CD4-positive, alpha-beta T cell (primary cell): Measurements from ENCODE around the gene TMEM63A. TPM values are rescaled to one million over a fixed set of nuclear protein-coding genes. Genes with fewer than 3 reads are reported as not detected.
A peak's percentile ranks its signal among the peaks of the same experiment; 100 is the strongest.

Source experiments
- ATAC-seq: fragments of 200-7000 bp; cut with Tn5 transposase; one replicate; pipeline ENCODE4 v1.10.0; 2022; ENCODE audit warnings: mild to moderate bottlenecking; ENCODE audit not compliant: poor library complexity
- CTCF ChIA-PET: fragments of 350-600 bp; sonication (Branson Sonifier 250); formaldehyde crosslinking; loops from one replicate; lab custom pipeline; 2021; ENCODE audit warnings: antibody characterized with exemption, inconsistent platforms; lab: Charles Lee
- POLR2A ChIA-PET: fragments of 350-600 bp; sonication (Branson Sonifier 250); formaldehyde crosslinking; loops from one replicate; lab custom pipeline; 2021; ENCODE audit warnings: antibody characterized with exemption, inconsistent platforms; lab: Charles Lee
- DNase-seq, 14 experiments: peaks; one replicate each; pipeline ENCODE4 v3.0.0-alpha.2; 2013 to 2020; ENCODE audit warnings: mixed read lengths in 2 of 14
- H3K27ac ChIP-seq, 2 donors: one replicate each; pipeline versions ENCODE4 v1.5.1 to v1.7.0; 2013; ENCODE audit warnings: low read length in 2 of 2, low read depth in 1 of 2, mild to moderate bottlenecking in 1 of 2
- H3K27me3 ChIP-seq, 2 experiments: 1 replicate in 1 of 2; 2 replicates in 1 of 2; pipeline versions ENCODE4 v1.6.1 to v1.7.0; 2013; ENCODE audit warnings: low read length in 2 of 2, control low read depth in 1 of 2, mild to moderate bottlenecking in 1 of 2, moderate library complexity in 1 of 2; ENCODE audit not compliant: insufficient read depth in 2 of 2, control insufficient read depth in 1 of 2
- H3K36me3 ChIP-seq: one replicate; pipeline ENCODE4 v1.6.1; 2013; ENCODE audit warnings: low read length, control low read depth; ENCODE audit not compliant: insufficient read depth
- H3K4me1 ChIP-seq: one replicate; pipeline ENCODE4 v1.6.1; 2013; ENCODE audit warnings: low read length, control low read depth; ENCODE audit not compliant: insufficient read depth
- H3K4me3 ChIP-seq: one replicate; pipeline ENCODE4 v1.5.1; 2013; ENCODE audit warnings: mild to moderate bottlenecking, low read length, moderate library complexity
- H3K9me3 ChIP-seq, 2 experiments: 1 replicate in 1 of 2; 2 replicates in 1 of 2; pipeline versions ENCODE4 v1.6.1 to v1.7.0; 2013; ENCODE audit warnings: low read length in 2 of 2, mild to moderate bottlenecking in 2 of 2, control low read depth in 1 of 2, moderate library complexity in 1 of 2; ENCODE audit not compliant: control insufficient read depth in 1 of 2, insufficient read depth in 1 of 2
- H3K27ac Mint-ChIP-seq: one replicate; pipeline ENCODE4 v1.8.0; 2020; ENCODE audit warnings: mixed read lengths
- H3K27me3 Mint-ChIP-seq: one replicate; pipeline ENCODE4 v1.8.0; 2021; ENCODE audit warnings: mixed read lengths
- H3K36me3 Mint-ChIP-seq: one replicate; pipeline ENCODE4 v1.8.0; 2021; ENCODE audit warnings: low read depth, mixed read lengths
- H3K4me1 Mint-ChIP-seq: one replicate; pipeline ENCODE4 v1.8.0; 2021; ENCODE audit warnings: low read depth, mixed read lengths
- H3K4me3 Mint-ChIP-seq: one replicate; pipeline ENCODE4 v1.8.0; 2020; ENCODE audit warnings: mild to moderate bottlenecking, mixed read lengths
- H3K9me3 Mint-ChIP-seq: one replicate; pipeline ENCODE4 v1.8.0; 2020; ENCODE audit warnings: mixed read lengths
- CTCF ChIP-seq: fragments of 200-600 bp; IDR thresholded peaks from one replicate; pipeline ENCODE4 v1.8.0; 2022; ENCODE audit warnings: antibody characterized with exemption, mild to moderate bottlenecking
- intact Hi-C, 2 experiments: fragments of 100-400 bp; cut with DNase I in 1 of 2; cut with micrococcal nuclease in 1 of 2; formaldehyde crosslinking; loops; one replicate each; pipeline versions ENCODE4 v1.15.1 to v1.9.0; 2023 to 2025; cut with DNase I, micrococcal nuclease
- total RNA-seq, 174 experiments: library from RNA in 2 of 174; stranded (reverse) in 2 of 174; gene quantifications; one replicate each; pipeline ENCODE4 v1.2.3 and lab custom pipeline; 2021 to 2026

Gene TMEM63A
- total RNA-seq, 2 experiments from 2014 or later, result 199 to 204 TPM

GRCh38 chr1:225887030-225887314, 4.8 kb upstream of the TMEM63A start:
- Mint-ChIP-seq H3K36me3 (peaks cover 5% of the 10 kb centered on the region), H3K4me3 (peak overlapping the region; percentile 25), H3K27ac (no peak overlapping the region), H3K9me3 (no peaks in the 10 kb centered on the region), H3K27me3 (no peaks in the 10 kb centered on the region), H3K4me1 (peaks cover 23% of the 10 kb centered on the region)
- no peak overlapping the region for H3K4me3 ChIP-seq
- ChIA-PET POLR2A (interaction anchor here (0.7 kb wide), 1 partner anchor 10 kb away, joined by 4 read pairs; no protein-coding TSS in a partner anchor), CTCF (no interaction called here)
- peaks cover 34% of the 10 kb centered on the region for H3K4me1 ChIP-seq
- ATAC-seq (no peak), DNase-seq (no peak)
- no peak overlapping the region for H3K27ac ChIP-seq
- no peaks in the 10 kb centered on the region for H3K9me3 ChIP-seq
- no peaks in the 10 kb centered on the region for H3K27me3 ChIP-seq
- no peak for TF ChIP-seq CTCF
- H3K36me3 ChIP-seq, result no peaks in the 10 kb centered on the region
- intact Hi-C loops, result loop anchor here in 1 of 2 experiments (10.0 kb wide), 1 partner anchor 178 kb away; the partner anchor contains the start of gene H3-3A

GRCh38 chr1:225886159-225887029, 4.2 kb upstream of the TMEM63A start:
- Mint-ChIP-seq H3K9me3 (no peaks in the 10 kb centered on the region), H3K27ac (no peak overlapping the region), H3K4me3 (peak overlapping the region; percentile 60), H3K36me3 (peaks cover 10% of the 10 kb centered on the region), H3K4me1 (peaks cover 22% of the 10 kb centered on the region), H3K27me3 (no peaks in the 10 kb centered on the region)
- CTCF ChIA-PET, result no interaction called here
- Histone ChIP-seq H3K4me1 (peaks cover 31% of the 10 kb centered on the region), H3K4me3 (no peak overlapping the region), H3K27me3 (no peaks in the 10 kb centered on the region), H3K27ac (no peak overlapping the region), H3K9me3 (no peaks in the 10 kb centered on the region), H3K36me3 (no peaks in the 10 kb centered on the region)
- DNase-seq, result no peak
- no peak for TF ChIP-seq CTCF
- POLR2A ChIA-PET, result interaction anchor here (0.7 to 13.0 kb wide), 2 partner anchors 10 to 11 kb away, joined by 4 to 427 read pairs; no protein-coding TSS in a partner anchor
- no peak for ATAC-seq
- intact Hi-C loops, result loop anchor here in 1 of 2 experiments (10.0 kb wide), 1 partner anchor 178 kb away; the partner anchor contains the start of gene H3-3A

GRCh38 chr1:225885336-225885735, 3.2 kb upstream of the TMEM63A start:
- Mint-ChIP-seq H3K36me3 (peaks cover 20% of the 10 kb centered on the region), H3K4me1 (peaks cover 25% of the 10 kb centered on the region), H3K9me3 (no peaks in the 10 kb centered on the region), H3K27ac (no peak overlapping the region), H3K4me3 (peak overlapping the region; percentile 34), H3K27me3 (no peaks in the 10 kb centered on the region)
- intact Hi-C loops, result loop anchor here in 1 of 2 experiments (10.0 kb wide), 1 partner anchor 179 kb away; the partner anchor contains the start of gene H3-3A
- H3K27ac ChIP-seq, result no peak overlapping the region
- TF ChIP-seq CTCF, result no peak
- ChIA-PET POLR2A (interaction anchor here (6.6 to 13.0 kb wide), 2 partner anchors 11 to 108 kb away, joined by 98 to 427 read pairs; partner anchors contain the start of gene SRP9), CTCF (no interaction called here)
- H3K9me3 ChIP-seq, result no peaks in the 10 kb centered on the region
- no peak overlapping the region for H3K4me3 ChIP-seq
- no peaks in the 10 kb centered on the region for H3K27me3 ChIP-seq
- ATAC-seq, result no peak
- peaks cover 31% of the 10 kb centered on the region for H3K4me1 ChIP-seq
- no peak for DNase-seq
- H3K36me3 ChIP-seq, result no peaks in the 10 kb centered on the region
